Keratinocyte (primary cell): Measurements from ENCODE around the gene ARHGAP12.
A peak's percentile ranks its signal among the peaks of the same experiment; 100 is the strongest.

ENCODE experiments used
- EZH2 ChIP-seq: IDR thresholded peaks from one replicate; pipeline ENCODE4 v1.6.1; 2012; ENCODE audit warnings: inconsistent platforms, mild to moderate bottlenecking, low read length, moderate library complexity
- TF ChIP-seq, protein P1 (sequence below), 3 experiments: IDR thresholded peaks in 1 of 3; conservative IDR thresholded peaks in 1 of 3; optimal IDR thresholded peaks in 1 of 3; 2 replicates in 2 of 3; 3 replicates in 1 of 3; pipeline versions ENCODE3 to v1.5.1; 2011; ENCODE audit warnings: low read length in 3 of 3, mild to moderate bottlenecking in 3 of 3, moderate library complexity in 2 of 3, control low read depth in 1 of 3, inconsistent platforms in 1 of 3; ENCODE audit not compliant: insufficient read depth in 2 of 3; ENCODE audit errors: extremely low read depth in 1 of 3

DNA sequence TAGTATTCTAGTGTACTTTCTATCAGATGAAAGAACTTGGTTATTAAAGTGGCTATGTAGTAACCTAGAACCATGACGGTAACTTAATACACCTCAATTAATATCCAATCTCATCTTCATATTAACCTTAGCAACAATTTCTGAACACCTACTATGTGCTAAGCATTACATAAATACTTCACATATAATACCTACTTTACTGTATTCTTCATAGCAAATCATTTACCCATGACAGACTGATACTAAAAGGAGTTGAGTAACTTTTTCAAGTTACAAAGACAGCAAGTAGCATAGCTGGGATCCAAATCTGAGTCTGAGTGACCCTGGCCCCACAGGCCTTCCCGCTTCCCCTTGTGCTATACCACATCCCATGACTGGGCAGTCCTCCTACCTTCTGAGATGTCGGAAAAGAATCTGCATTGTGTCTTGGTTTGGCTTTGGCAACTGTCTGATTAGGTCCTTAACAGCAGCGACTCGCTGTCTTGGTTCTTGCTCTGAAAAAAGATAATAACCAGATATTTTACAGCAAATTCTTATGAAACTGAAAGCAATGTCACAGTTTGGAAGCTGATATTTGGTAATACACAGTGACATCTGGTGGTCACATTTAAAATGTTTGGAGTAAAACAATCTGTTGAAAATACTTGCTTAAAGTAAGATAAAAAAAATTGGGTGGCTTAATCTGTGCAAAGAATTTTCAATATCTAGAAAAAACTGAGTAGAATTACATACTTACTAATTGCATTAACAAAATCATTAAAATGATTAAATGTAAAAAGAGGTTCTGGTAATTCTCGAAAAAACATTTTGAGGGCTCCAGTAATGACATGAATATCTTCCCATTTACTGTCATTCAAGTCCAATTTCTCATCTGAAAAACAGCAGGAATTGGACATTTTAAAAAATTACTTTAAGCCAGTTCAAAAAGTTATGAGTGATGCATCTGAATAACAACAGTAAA, 120.1 kb downstream of the ARHGAP12 start:
- TF ChIP-seq, protein P1, sequence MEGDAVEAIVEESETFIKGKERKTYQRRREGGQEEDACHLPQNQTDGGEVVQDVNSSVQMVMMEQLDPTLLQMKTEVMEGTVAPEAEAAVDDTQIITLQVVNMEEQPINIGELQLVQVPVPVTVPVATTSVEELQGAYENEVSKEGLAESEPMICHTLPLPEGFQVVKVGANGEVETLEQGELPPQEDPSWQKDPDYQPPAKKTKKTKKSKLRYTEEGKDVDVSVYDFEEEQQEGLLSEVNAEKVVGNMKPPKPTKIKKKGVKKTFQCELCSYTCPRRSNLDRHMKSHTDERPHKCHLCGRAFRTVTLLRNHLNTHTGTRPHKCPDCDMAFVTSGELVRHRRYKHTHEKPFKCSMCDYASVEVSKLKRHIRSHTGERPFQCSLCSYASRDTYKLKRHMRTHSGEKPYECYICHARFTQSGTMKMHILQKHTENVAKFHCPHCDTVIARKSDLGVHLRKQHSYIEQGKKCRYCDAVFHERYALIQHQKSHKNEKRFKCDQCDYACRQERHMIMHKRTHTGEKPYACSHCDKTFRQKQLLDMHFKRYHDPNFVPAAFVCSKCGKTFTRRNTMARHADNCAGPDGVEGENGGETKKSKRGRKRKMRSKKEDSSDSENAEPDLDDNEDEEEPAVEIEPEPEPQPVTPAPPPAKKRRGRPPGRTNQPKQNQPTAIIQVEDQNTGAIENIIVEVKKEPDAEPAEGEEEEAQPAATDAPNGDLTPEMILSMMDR (optimal IDR thresholded peaks at IDR 0.05 in 1 of 3, IDR thresholded peaks at IDR 0.05 in 1 of 3, conservative IDR thresholded peaks at IDR 0.05 in 1 of 3; ENCODE audit: extremely low read depth in 1 of 3, insufficient read depth in 2 of 3, low read length in 3 of 3): peak in 1 of 3 experiments; percentile 36
- TF ChIP-seq EZH2: no peak
